ENCODE measurements around the gene GDF7. TPM values are rescaled to one million over a fixed set of nuclear protein-coding genes. Genes with fewer than 3 reads are reported as not detected.

The GDF7 gene
- total and polyA plus RNA-seq, 5 donors from 2014 or later, result 0.12 to 0.18 (median 0.14) TPM

DNA sequence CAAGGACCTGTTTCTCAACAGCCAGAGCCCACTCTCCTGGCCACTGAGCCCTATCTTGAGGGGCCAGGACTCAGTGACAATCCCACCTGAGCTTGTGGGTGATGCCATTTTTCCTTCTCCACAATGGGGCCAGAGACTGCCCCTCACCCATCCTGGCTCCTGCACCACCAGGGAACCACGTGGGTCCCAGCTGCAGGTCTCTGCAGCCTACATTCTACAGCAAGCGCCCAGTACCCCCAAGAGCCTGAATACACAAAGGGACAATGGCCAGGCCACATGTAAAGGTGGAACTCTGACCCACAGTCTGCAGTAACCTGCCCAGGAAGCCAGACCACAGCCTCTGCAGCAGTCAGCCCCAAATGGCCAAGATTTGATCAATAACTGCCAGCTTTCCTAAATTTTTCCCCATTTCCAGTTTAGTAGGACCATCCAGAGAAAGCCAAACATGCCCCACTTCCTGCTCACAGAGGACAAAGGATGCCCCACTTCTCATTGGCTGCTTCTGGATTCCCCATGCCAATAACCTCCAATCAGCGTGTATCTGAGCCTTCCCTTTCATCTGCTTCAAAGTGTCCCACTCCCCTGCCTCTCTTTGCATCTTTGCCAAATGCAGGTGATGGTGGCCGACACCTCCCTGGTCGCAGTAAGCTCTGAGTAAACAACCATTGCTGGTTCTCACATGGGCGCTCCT, 35.2 kb upstream of the GDF7 start:
- Mint-ChIP-seq H3K4me3 (no peak overlapping the region), H3K4me1 (peaks cover 0 to 2% (median 0%) of the 10 kb centered on the region in 4 donors), H3K27me3 (no peaks in the 10 kb centered on the region), H3K36me3 (peaks cover 23% of the 10 kb centered on the region), H3K27ac (peak overlapping the region in 2 of 3 donors; percentile 13 to 71), H3K9me3 (no peaks in the 10 kb centered on the region)
- Histone ChIP-seq H3K36me3 (ENCODE audit: control insufficient read depth, insufficient read depth, low read length) (peaks cover 17% of the 10 kb centered on the region), H3K4me1 (ENCODE audit: control insufficient read depth, insufficient read depth, low read length, poor library complexity, severe bottlenecking) (no peaks in the 10 kb centered on the region), H3K27ac (ENCODE audit: insufficient read depth, low read length, poor library complexity, severe bottlenecking) (no peak overlapping the region), H3K9me3 (ENCODE audit: control insufficient read depth in 2 of 2, low read length in 2 of 2) (no peaks in the 10 kb centered on the region), H3K27me3 (ENCODE audit: control insufficient read depth, insufficient read depth, low read length) (no peaks in the 10 kb centered on the region), H3K4me3 (ENCODE audit: low read depth, low read length) (no peak overlapping the region)
- ATAC-seq (ENCODE audit: low read depth in 2 of 2) (no peak), DNase-seq (no peak)

DNA sequence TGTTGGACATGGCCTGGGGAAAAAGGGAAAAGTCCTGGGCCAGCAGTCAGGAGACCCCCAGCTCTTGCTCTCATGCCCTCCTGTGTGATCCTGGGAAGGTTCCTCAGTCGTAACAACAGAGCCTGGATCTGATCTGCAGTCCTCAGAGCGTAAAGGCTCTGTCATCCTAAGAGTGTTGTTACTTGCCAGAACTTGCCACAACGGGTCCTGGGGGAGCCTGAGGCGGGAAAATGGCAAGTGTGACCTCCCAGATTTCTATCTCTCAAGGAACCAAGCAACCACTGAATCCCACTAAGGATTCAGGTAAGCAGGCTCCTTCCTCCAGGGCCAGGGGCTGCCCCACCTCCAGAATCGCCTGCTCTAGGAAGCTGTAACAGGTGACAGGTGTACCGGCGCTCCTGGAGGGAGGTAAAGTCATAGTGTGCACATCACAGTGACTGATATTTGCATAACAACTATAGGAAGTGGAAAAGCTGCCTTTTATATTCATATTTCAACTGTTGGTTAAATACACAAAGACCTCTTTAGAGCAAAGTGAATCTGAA, 34.4 kb upstream of the GDF7 start:
- ATAC-seq (ENCODE audit: low read depth in 2 of 2) (no peak), DNase-seq (no peak)
- no peaks in the 10 kb centered on the region for H3K9me3 Mint-ChIP-seq
- no peaks in the 10 kb centered on the region for H3K9me3 ChIP-seq (ENCODE audit: control insufficient read depth in 2 of 2, low read length in 2 of 2)
- H3K27ac Mint-ChIP-seq, result no peak overlapping the region
- H3K4me1 ChIP-seq (ENCODE audit: control insufficient read depth, insufficient read depth, low read length, poor library complexity, severe bottlenecking), result no peaks in the 10 kb centered on the region
- no peak overlapping the region for H3K27ac ChIP-seq (ENCODE audit: insufficient read depth, low read length, poor library complexity, severe bottlenecking)
- peaks cover 18% of the 10 kb centered on the region for H3K36me3 ChIP-seq (ENCODE audit: control insufficient read depth, insufficient read depth, low read length)
- no peaks in the 10 kb centered on the region for H3K27me3 Mint-ChIP-seq
- H3K27me3 ChIP-seq (ENCODE audit: control insufficient read depth, insufficient read depth, low read length), result no peaks in the 10 kb centered on the region
- no peak overlapping the region for H3K4me3 ChIP-seq (ENCODE audit: low read depth, low read length)
- peaks cover 23% of the 10 kb centered on the region for H3K36me3 Mint-ChIP-seq
- H3K4me3 Mint-ChIP-seq, result no peak overlapping the region
- H3K4me1 Mint-ChIP-seq, result peaks cover 0 to 2% (median 0%) of the 10 kb centered on the region in 4 donors

GRCh38 chr2:20633001-20633400, 33.9 kb upstream of the GDF7 start:
- Histone ChIP-seq H3K27me3 (ENCODE audit: control insufficient read depth, insufficient read depth, low read length) (no peaks in the 10 kb centered on the region), H3K36me3 (ENCODE audit: control insufficient read depth, insufficient read depth, low read length) (peaks cover 23% of the 10 kb centered on the region), H3K27ac (ENCODE audit: insufficient read depth, low read length, poor library complexity, severe bottlenecking) (no peak overlapping the region), H3K9me3 (ENCODE audit: control insufficient read depth in 2 of 2, low read length in 2 of 2) (no peaks in the 10 kb centered on the region), H3K4me1 (ENCODE audit: control insufficient read depth, insufficient read depth, low read length, poor library complexity, severe bottlenecking) (no peaks in the 10 kb centered on the region), H3K4me3 (ENCODE audit: low read depth, low read length) (no peak overlapping the region)
- DNase-seq (no peak), ATAC-seq (ENCODE audit: low read depth in 2 of 2) (no peak)
- no peak overlapping the region for H3K4me3 Mint-ChIP-seq
- no peaks in the 10 kb centered on the region for H3K9me3 Mint-ChIP-seq
- no peaks in the 10 kb centered on the region for H3K27me3 Mint-ChIP-seq
- H3K4me1 Mint-ChIP-seq, result peaks cover 0 to 2% (median 0%) of the 10 kb centered on the region in 4 donors
- peaks cover 27% of the 10 kb centered on the region for H3K36me3 Mint-ChIP-seq
- no peak overlapping the region for H3K27ac Mint-ChIP-seq

DNA sequence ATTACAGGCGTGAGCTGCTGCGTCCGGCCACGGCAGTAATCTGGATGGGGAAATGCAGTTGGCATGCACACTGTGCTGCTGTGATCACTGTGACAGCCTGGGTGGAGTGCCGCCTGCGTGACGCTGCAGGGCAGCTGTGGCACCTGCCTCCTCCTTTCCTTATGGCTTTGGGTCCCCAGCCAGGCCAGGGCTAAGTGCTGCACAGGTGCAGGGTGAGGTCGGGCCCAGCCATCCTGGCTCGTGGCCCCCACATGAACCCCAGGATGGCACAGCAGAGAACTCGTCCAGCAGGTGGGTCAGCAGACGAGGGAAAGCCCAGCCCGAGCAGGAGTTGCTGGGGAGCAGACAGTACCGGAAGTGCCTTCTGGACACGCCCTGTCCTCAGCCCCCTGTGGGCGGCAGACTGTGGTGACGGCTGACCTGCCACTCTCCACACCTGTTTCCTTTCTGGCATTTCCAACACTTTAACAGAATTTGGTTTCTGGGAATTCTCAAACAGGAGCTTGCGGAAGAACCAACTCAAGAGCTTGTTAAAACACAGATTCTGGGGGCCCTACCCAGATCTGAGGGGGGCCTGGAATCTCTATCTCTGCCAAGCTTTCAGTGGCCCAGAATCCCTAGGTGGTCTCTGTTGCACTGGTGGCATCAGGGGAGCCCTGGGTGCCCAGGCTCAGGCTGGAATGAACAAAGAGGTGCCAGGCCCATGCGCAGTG, 33.0 kb upstream of the GDF7 start:
- Mint-ChIP-seq H3K36me3 (peaks cover 23% of the 10 kb centered on the region), H3K4me1 (peaks cover 0 to 3% (median 0%) of the 10 kb centered on the region in 4 donors), H3K4me3 (no peak overlapping the region), H3K27ac (no peak overlapping the region), H3K27me3 (no peaks in the 10 kb centered on the region), H3K9me3 (no peaks in the 10 kb centered on the region)
- Histone ChIP-seq H3K27ac (ENCODE audit: insufficient read depth, low read length, poor library complexity, severe bottlenecking) (no peak overlapping the region), H3K36me3 (ENCODE audit: control insufficient read depth, insufficient read depth, low read length) (peaks cover 27% of the 10 kb centered on the region), H3K9me3 (ENCODE audit: control insufficient read depth in 2 of 2, low read length in 2 of 2) (no peaks in the 10 kb centered on the region), H3K4me3 (ENCODE audit: low read depth, low read length) (no peak overlapping the region), H3K4me1 (ENCODE audit: control insufficient read depth, insufficient read depth, low read length, poor library complexity, severe bottlenecking) (no peaks in the 10 kb centered on the region), H3K27me3 (ENCODE audit: control insufficient read depth, insufficient read depth, low read length) (no peaks in the 10 kb centered on the region)
- DNase-seq, result peak in 1 of 3 donors; percentile 20
- no peak for ATAC-seq (ENCODE audit: low read depth in 2 of 2)

DNA sequence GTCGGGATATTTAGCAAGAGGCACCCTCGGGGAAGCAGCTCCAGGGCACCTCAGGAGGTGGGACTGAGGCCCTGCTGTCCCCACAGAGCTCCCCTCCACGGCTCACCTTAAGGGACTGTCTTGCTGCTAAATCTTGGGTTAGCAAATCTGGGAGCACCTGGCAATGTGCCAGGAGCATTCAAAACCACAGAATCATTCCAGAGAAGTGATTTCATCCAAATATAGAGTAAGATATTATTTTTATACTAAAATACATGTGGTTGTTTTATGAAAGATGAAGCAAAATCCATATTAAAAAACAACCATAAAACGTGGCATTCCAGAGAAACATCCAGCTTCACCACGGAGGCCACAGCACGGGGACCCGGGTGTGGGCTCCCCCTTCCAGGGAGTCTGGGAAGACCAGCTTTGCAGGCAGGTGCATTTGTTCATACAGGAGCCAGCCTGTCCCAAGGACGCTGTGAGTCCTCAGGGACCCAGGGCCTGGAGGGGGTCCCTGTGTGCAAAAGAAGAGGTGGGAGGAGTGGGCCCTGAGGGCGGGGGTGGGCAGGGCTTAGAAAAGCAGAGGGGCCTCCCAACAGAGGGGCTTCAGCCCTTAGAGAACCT, 32.3 kb upstream of the GDF7 start:
- H3K4me1 ChIP-seq (ENCODE audit: control insufficient read depth, insufficient read depth, low read length, poor library complexity, severe bottlenecking), result no peaks in the 10 kb centered on the region
- ATAC-seq (ENCODE audit: low read depth in 2 of 2) (no peak), DNase-seq (no peak)
- no peak overlapping the region for H3K4me3 ChIP-seq (ENCODE audit: low read depth, low read length)
- Mint-ChIP-seq H3K36me3 (peaks cover 30% of the 10 kb centered on the region), H3K4me3 (no peak overlapping the region), H3K4me1 (peaks cover 0 to 5% (median 2%) of the 10 kb centered on the region in 4 donors), H3K9me3 (no peaks in the 10 kb centered on the region), H3K27ac (no peak overlapping the region), H3K27me3 (no peaks in the 10 kb centered on the region)
- peaks cover 27% of the 10 kb centered on the region for H3K36me3 ChIP-seq (ENCODE audit: control insufficient read depth, insufficient read depth, low read length)
- H3K27ac ChIP-seq (ENCODE audit: insufficient read depth, low read length, poor library complexity, severe bottlenecking), result no peak overlapping the region
- no peaks in the 10 kb centered on the region for H3K27me3 ChIP-seq (ENCODE audit: control insufficient read depth, insufficient read depth, low read length)
- H3K9me3 ChIP-seq (ENCODE audit: control insufficient read depth in 2 of 2, low read length in 2 of 2), result no peaks in the 10 kb centered on the region

DNA sequence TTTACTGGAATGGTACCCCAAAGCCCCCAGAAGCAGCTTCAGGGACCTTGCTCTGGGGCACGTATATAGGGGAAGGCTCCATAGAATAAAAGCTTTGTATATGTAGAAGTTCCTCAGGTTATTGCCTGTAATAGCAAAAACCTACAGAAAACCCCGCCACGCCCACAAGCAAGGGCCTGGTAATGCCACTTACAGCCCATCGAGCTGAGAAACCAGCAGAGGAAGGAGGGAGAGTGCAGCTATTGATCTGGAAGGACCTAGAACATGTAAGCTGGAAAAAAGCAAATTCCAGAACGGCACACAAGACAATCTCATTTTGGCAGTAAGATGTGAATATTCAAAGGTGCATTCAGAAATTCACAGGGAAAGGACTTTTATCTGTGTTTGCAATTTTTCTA, 31.8 kb upstream of the GDF7 start:
- H3K4me1 ChIP-seq (ENCODE audit: control insufficient read depth, insufficient read depth, low read length, poor library complexity, severe bottlenecking), result no peaks in the 10 kb centered on the region
- no peaks in the 10 kb centered on the region for H3K27me3 ChIP-seq (ENCODE audit: control insufficient read depth, insufficient read depth, low read length)
- no peaks in the 10 kb centered on the region for H3K9me3 Mint-ChIP-seq
- ATAC-seq (ENCODE audit: low read depth in 2 of 2), result no peak
- H3K4me1 Mint-ChIP-seq, result peaks cover 0 to 5% (median 2%) of the 10 kb centered on the region in 4 donors
- no peak for DNase-seq
- peaks cover 31% of the 10 kb centered on the region for H3K36me3 ChIP-seq (ENCODE audit: control insufficient read depth, insufficient read depth, low read length)
- H3K27ac ChIP-seq (ENCODE audit: insufficient read depth, low read length, poor library complexity, severe bottlenecking), result no peak overlapping the region
- H3K27me3 Mint-ChIP-seq, result no peaks in the 10 kb centered on the region
- peak overlapping the region in 1 of 3 donors; percentile 1 for H3K27ac Mint-ChIP-seq
- no peak overlapping the region for H3K4me3 ChIP-seq (ENCODE audit: low read depth, low read length)
- H3K36me3 Mint-ChIP-seq, result peaks cover 31% of the 10 kb centered on the region
- H3K4me3 Mint-ChIP-seq, result no peak overlapping the region
- H3K9me3 ChIP-seq (ENCODE audit: control insufficient read depth in 2 of 2, low read length in 2 of 2), result no peaks in the 10 kb centered on the region

DNA sequence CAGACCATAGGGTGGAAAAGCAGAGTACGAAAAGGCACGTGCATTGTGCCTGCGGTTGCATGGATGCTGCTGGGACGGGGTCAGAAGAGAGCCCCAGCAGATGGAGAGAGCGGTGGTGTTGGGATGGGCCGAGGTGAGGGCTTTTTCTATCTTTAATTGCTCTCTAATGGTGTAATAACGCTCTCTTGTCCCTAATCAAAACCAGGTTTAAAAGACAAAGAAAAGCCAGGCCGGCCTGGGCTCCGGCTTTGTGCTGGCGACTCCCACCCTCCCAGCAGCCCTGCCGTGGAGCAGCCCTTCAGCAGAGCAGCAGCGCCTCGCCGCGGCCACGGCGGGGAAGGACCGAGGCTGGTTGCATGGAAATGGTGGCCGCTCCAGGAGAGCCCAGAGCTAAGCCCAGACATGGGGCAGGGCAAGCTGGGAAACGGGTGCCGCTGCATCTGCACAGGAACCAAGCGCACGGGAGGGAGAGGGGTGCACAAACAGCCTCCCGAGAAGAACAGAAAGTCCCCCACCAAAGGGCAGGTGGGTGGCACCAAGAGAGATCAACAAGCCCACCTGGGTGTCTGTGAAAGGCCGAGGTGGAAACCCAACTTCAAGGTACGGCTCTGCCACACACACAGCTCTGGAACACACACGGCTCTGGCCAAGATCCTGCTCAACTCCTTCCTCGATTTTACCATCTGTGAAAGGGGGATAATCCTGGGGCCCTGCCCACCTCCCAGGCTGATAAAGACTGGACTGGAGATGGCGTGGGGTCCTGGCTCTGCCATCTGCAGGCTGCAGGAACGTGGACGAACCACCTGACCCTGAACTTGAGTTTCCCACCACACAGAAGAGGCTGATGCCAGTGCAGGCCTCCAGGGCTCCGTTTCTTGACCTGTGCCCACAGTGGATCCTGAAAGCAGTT, 31.0 kb upstream of the GDF7 start:
- peak; percentile 49 to 62 for ATAC-seq (ENCODE audit: low read depth in 2 of 2)
- H3K27me3 Mint-ChIP-seq, result no peaks in the 10 kb centered on the region
- Histone ChIP-seq H3K36me3 (ENCODE audit: control insufficient read depth, insufficient read depth, low read length) (peaks cover 38% of the 10 kb centered on the region), H3K4me1 (ENCODE audit: control insufficient read depth, insufficient read depth, low read length, poor library complexity, severe bottlenecking) (no peaks in the 10 kb centered on the region), H3K27ac (ENCODE audit: insufficient read depth, low read length, poor library complexity, severe bottlenecking) (no peak overlapping the region), H3K9me3 (ENCODE audit: control insufficient read depth in 2 of 2, low read length in 2 of 2) (no peaks in the 10 kb centered on the region), H3K27me3 (ENCODE audit: control insufficient read depth, insufficient read depth, low read length) (no peaks in the 10 kb centered on the region), H3K4me3 (ENCODE audit: low read depth, low read length) (no peak overlapping the region)
- H3K27ac Mint-ChIP-seq, result peak overlapping the region in 1 of 3 donors; percentile 1
- DNase-seq, result peak in 2 of 3 donors; percentile 9 to 40
- H3K4me3 Mint-ChIP-seq, result no peak overlapping the region
- H3K36me3 Mint-ChIP-seq, result peaks cover 28% of the 10 kb centered on the region
- peaks cover 0 to 5% (median 2%) of the 10 kb centered on the region in 4 donors for H3K4me1 Mint-ChIP-seq
- H3K9me3 Mint-ChIP-seq, result no peaks in the 10 kb centered on the region
